Measurements from ENCODE around the gene ANLN.
"Not testable (repeated sequence)": the region's sequence is repeated elsewhere in the genome, so short reads cannot be mapped to it uniquely, and the experiment has no call there.

The ANLN gene

GRCh38 chr7:36460811-36461429 lies 71.3 kb downstream of the ANLN start:
- no peaks in the 10 kb centered on the region for H3K4me1 Mint-ChIP-seq
- no peak overlapping the region for H3K27ac Mint-ChIP-seq
- no peaks in the 10 kb centered on the region for H3K27me3 Mint-ChIP-seq
- H3K36me3 Mint-ChIP-seq, result no peaks in the 10 kb centered on the region
- no peak overlapping the region for H3K4me3 Mint-ChIP-seq
- no peaks in the 10 kb centered on the region for H3K9me3 Mint-ChIP-seq

GRCh38 chr7:36462551-36463137 lies 73.0 kb downstream of the ANLN start:
- H3K27ac Mint-ChIP-seq, result no peak overlapping the region
- no peak overlapping the region for H3K4me3 Mint-ChIP-seq
- no peaks in the 10 kb centered on the region for H3K4me1 Mint-ChIP-seq
- H3K36me3 Mint-ChIP-seq, result no peaks in the 10 kb centered on the region
- no peaks in the 10 kb centered on the region for H3K9me3 Mint-ChIP-seq
- H3K27me3 Mint-ChIP-seq, result no peaks in the 10 kb centered on the region

- Mint-ChIP-seq H3K9me3 (no peaks in the 10 kb centered on the region), H3K27ac (no peak overlapping the region), H3K27me3 (no peaks in the 10 kb centered on the region), H3K4me1 (no peaks in the 10 kb centered on the region), H3K4me3 (no peak overlapping the region), H3K36me3 (no peaks in the 10 kb centered on the region)
Observed at GRCh38 chr7:36464271-36464670, 74.6 kb downstream of the ANLN start.

- H3K27ac Mint-ChIP-seq, H3K9me3 Mint-ChIP-seq, H3K4me1 Mint-ChIP-seq, H3K27me3 Mint-ChIP-seq, H3K4me3 Mint-ChIP-seq, H3K36me3 Mint-ChIP-seq: not testable (repeated sequence)
Observed at GRCh38 chr7:36466001-36466400, 76.3 kb downstream of the ANLN start.

GRCh38 chr7:36468370-36469101 lies 78.9 kb downstream of the ANLN start:
- no peaks in the 10 kb centered on the region for H3K4me1 Mint-ChIP-seq
- no peaks in the 10 kb centered on the region for H3K9me3 Mint-ChIP-seq
- no peaks in the 10 kb centered on the region for H3K27me3 Mint-ChIP-seq
- no peaks in the 10 kb centered on the region for H3K36me3 Mint-ChIP-seq
- H3K4me3 Mint-ChIP-seq, result no peak overlapping the region
- no peak overlapping the region for H3K27ac Mint-ChIP-seq

GRCh38 chr7:36469236-36469635 lies 79.6 kb downstream of the ANLN start:
- no peaks in the 10 kb centered on the region for H3K36me3 Mint-ChIP-seq
- H3K4me1 Mint-ChIP-seq, result peaks cover 2% of the 10 kb centered on the region
- H3K9me3 Mint-ChIP-seq, result no peaks in the 10 kb centered on the region
- H3K27me3 Mint-ChIP-seq, result no peaks in the 10 kb centered on the region
- H3K27ac Mint-ChIP-seq, result no peak overlapping the region
- H3K4me3 Mint-ChIP-seq, result no peak overlapping the region

- no peaks in the 10 kb centered on the region for H3K9me3 Mint-ChIP-seq
- H3K27me3 Mint-ChIP-seq, result no peaks in the 10 kb centered on the region
- H3K36me3 Mint-ChIP-seq, result no peaks in the 10 kb centered on the region
- H3K27ac Mint-ChIP-seq, result no peak overlapping the region
- no peak overlapping the region for H3K4me3 Mint-ChIP-seq
- peaks cover 6% of the 10 kb centered on the region for H3K4me1 Mint-ChIP-seq
Observed at GRCh38 chr7:36472141-36472729, 82.6 kb downstream of the ANLN start.

GRCh38 chr7:36473454-36474282 lies 84.0 kb downstream of the ANLN start:
- no peak overlapping the region for H3K27ac Mint-ChIP-seq
- H3K9me3 Mint-ChIP-seq, result no peaks in the 10 kb centered on the region
- H3K4me1 Mint-ChIP-seq, result peaks cover 6% of the 10 kb centered on the region
- H3K27me3 Mint-ChIP-seq, result no peaks in the 10 kb centered on the region
- H3K4me3 Mint-ChIP-seq, result no peak overlapping the region
- H3K36me3 Mint-ChIP-seq, result no peaks in the 10 kb centered on the region

- Mint-ChIP-seq H3K27me3 (no peaks in the 10 kb centered on the region), H3K9me3 (no peaks in the 10 kb centered on the region), H3K27ac (no peak overlapping the region), H3K36me3 (no peaks in the 10 kb centered on the region), H3K4me1 (peaks cover 6% of the 10 kb centered on the region), H3K4me3 (no peak overlapping the region)
Observed at GRCh38 chr7:36474283-36475010, 84.8 kb downstream of the ANLN start.

- Mint-ChIP-seq H3K9me3 (peaks cover 4% of the 10 kb centered on the region), H3K36me3 (no peaks in the 10 kb centered on the region), H3K27ac (no peak overlapping the region)
Observed at GRCh38 chr7:36475011-36475342, 85.3 kb downstream of the ANLN start.

GRCh38 chr7:36475381-36475780 lies 85.7 kb downstream of the ANLN start:
- H3K9me3 Mint-ChIP-seq, result peaks cover 6% of the 10 kb centered on the region
- H3K4me3 Mint-ChIP-seq, result no peak overlapping the region
- no peaks in the 10 kb centered on the region for H3K36me3 Mint-ChIP-seq
- H3K4me1 Mint-ChIP-seq, result peaks cover 16% of the 10 kb centered on the region
- no peak overlapping the region for H3K27ac Mint-ChIP-seq
- no peaks in the 10 kb centered on the region for H3K27me3 Mint-ChIP-seq

More at GRCh38 chr7:36475011-36475342, 85.3 kb downstream of the ANLN start:
- H3K4me3 Mint-ChIP-seq, result no peak overlapping the region
- peaks cover 12% of the 10 kb centered on the region for H3K4me1 Mint-ChIP-seq
- H3K27me3 Mint-ChIP-seq, result no peaks in the 10 kb centered on the region

- H3K4me1 Mint-ChIP-seq, result peaks cover 20% of the 10 kb centered on the region
- H3K9me3 Mint-ChIP-seq, result peaks cover 16% of the 10 kb centered on the region
- no peak overlapping the region for H3K4me3 Mint-ChIP-seq
- H3K27ac Mint-ChIP-seq, result no peak overlapping the region
- H3K27me3 Mint-ChIP-seq, result no peaks in the 10 kb centered on the region
- peaks cover 2% of the 10 kb centered on the region for H3K36me3 Mint-ChIP-seq
Observed at GRCh38 chr7:36478745-36479144, 89.1 kb downstream of the ANLN start.

- Mint-ChIP-seq H3K9me3 (peaks cover 16% of the 10 kb centered on the region), H3K4me1 (peaks cover 17% of the 10 kb centered on the region)
- not testable (repeated sequence) for H3K27me3 Mint-ChIP-seq, H3K4me3 Mint-ChIP-seq, H3K36me3 Mint-ChIP-seq, H3K27ac Mint-ChIP-seq
Observed at GRCh38 chr7:36483853-36484252, 94.2 kb downstream of the ANLN start.

GRCh38 chr7:36484265-36484664 lies 94.6 kb downstream of the ANLN start:
- H3K4me1 Mint-ChIP-seq, result peaks cover 17% of the 10 kb centered on the region
- H3K36me3 Mint-ChIP-seq, result peaks cover 2% of the 10 kb centered on the region
- peaks cover 16% of the 10 kb centered on the region for H3K9me3 Mint-ChIP-seq
- H3K27me3 Mint-ChIP-seq, result no peaks in the 10 kb centered on the region
- H3K27ac Mint-ChIP-seq, result no peak overlapping the region
- H3K4me3 Mint-ChIP-seq, result no peak overlapping the region

GRCh38 chr7:36486336-36486735 lies 96.7 kb downstream of the ANLN start:
- no peaks in the 10 kb centered on the region for H3K27me3 Mint-ChIP-seq
- peaks cover 2% of the 10 kb centered on the region for H3K36me3 Mint-ChIP-seq
- H3K4me1 Mint-ChIP-seq, result peaks cover 3% of the 10 kb centered on the region
- H3K4me3 Mint-ChIP-seq, result no peak overlapping the region
- no peak overlapping the region for H3K27ac Mint-ChIP-seq
- H3K9me3 Mint-ChIP-seq, result peaks cover 2% of the 10 kb centered on the region

Measured in activated naive CD4-positive, alpha-beta T cell treated with anti-CD3 and anti-CD28 coated beads, Interleukin-2, amount 50 U/mL, for 24 hours (primary cell).